ENCODE results near the gene PDE4C.

Gene PDE4C

GRCh38 chr19:18185538-18185937, 40.7 kb downstream of the PDE4C start:
- no peaks in the 10 kb centered on the region for H3K27me3 ChIP-seq (ENCODE audit: control insufficient read depth in 1 of 2, insufficient read depth in 1 of 2, low read length in 2 of 2)
- H3K9ac ChIP-seq (ENCODE audit: low read length), result no peak overlapping the region
- 53% methylated on average over 6 of the region's 6 CpGs for WGBS
- no peak overlapping the region for H4K8ac ChIP-seq (ENCODE audit: low read length)
- no peak overlapping the region for H3K4me3 ChIP-seq (ENCODE audit: insufficient read depth in 1 of 2, low read depth in 1 of 2, low read length in 2 of 2)
- H2BK120ac ChIP-seq (ENCODE audit: low read depth, low read length), result no peak overlapping the region
- no peaks in the 10 kb centered on the region for H3K79me1 ChIP-seq (replicated peaks; ENCODE audit: low read length, poor library complexity, severe bottlenecking)
- H2AK5ac ChIP-seq (ENCODE audit: low read length, severe bottlenecking), result no peak overlapping the region
- no peaks in the 10 kb centered on the region for H3K9me3 ChIP-seq (ENCODE audit: control insufficient read depth, low read length)
- no peak overlapping the region for H4K91ac ChIP-seq (ENCODE audit: low read length)
- no peak overlapping the region for H3K4me2 ChIP-seq (ENCODE audit: low read length, poor library complexity, severe bottlenecking)
- no peak overlapping the region for H3K14ac ChIP-seq (ENCODE audit: low read length in 2 of 2)
- H3K36me3 ChIP-seq (ENCODE audit: control insufficient read depth in 1 of 2, insufficient read depth in 2 of 2, low read depth in 1 of 2, low read length in 2 of 2), result no peaks in the 10 kb centered on the region
- no peak overlapping the region for H3K4ac ChIP-seq (ENCODE audit: low read depth in 1 of 2, low read length in 2 of 2)
- no peak overlapping the region for H3K23ac ChIP-seq (ENCODE audit: low read length in 2 of 2)
- DNase-seq, result no peak
- no peak overlapping the region for H2AFZ ChIP-seq (ENCODE audit: low read depth, low read length)
- H2BK15ac ChIP-seq (ENCODE audit: low read depth, poor library complexity, severe bottlenecking), result no peak overlapping the region
- H2BK5ac ChIP-seq (ENCODE audit: low read depth, low read length, poor library complexity, severe bottlenecking), result no peak overlapping the region
- H3K27ac ChIP-seq (ENCODE audit: low read length, poor library complexity, severe bottlenecking), result no peak overlapping the region
- no peak overlapping the region for H2BK12ac ChIP-seq (ENCODE audit: low read length in 2 of 2)
- no peaks in the 10 kb centered on the region for H3K4me1 ChIP-seq (ENCODE audit: control insufficient read depth, insufficient read depth, low read depth, low read length)
- H3K18ac ChIP-seq (ENCODE audit: low read depth in 1 of 2, low read length in 2 of 2), result no peak overlapping the region

- Histone ChIP-seq H2BK12ac (ENCODE audit: low read length in 2 of 2) (no peak overlapping the region), H3K14ac (ENCODE audit: low read length in 2 of 2) (no peak overlapping the region), H3K18ac (ENCODE audit: low read depth in 1 of 2, low read length in 2 of 2) (no peak overlapping the region), H3K36me3 (ENCODE audit: control insufficient read depth in 1 of 2, insufficient read depth in 2 of 2, low read depth in 1 of 2, low read length in 2 of 2) (peaks cover 0 to 4% of the 10 kb centered on the region in 2 experiments), H4K91ac (ENCODE audit: low read length) (no peak overlapping the region), H3K4me2 (ENCODE audit: low read length, poor library complexity, severe bottlenecking) (no peak overlapping the region), H3K79me1 (replicated peaks; ENCODE audit: low read length, poor library complexity, severe bottlenecking) (no peaks in the 10 kb centered on the region), H2BK120ac (ENCODE audit: low read depth, low read length) (no peak overlapping the region), H4K8ac (ENCODE audit: low read length) (no peak overlapping the region), H3K23ac (ENCODE audit: low read length in 2 of 2) (no peak overlapping the region), H3K4me1 (ENCODE audit: control insufficient read depth, insufficient read depth, low read depth, low read length) (no peaks in the 10 kb centered on the region), H2BK15ac (ENCODE audit: low read depth, poor library complexity, severe bottlenecking) (no peak overlapping the region), H2AK5ac (ENCODE audit: low read length, severe bottlenecking) (no peak overlapping the region), H2BK5ac (ENCODE audit: low read depth, low read length, poor library complexity, severe bottlenecking) (no peak overlapping the region), H3K27me3 (ENCODE audit: control insufficient read depth in 1 of 2, insufficient read depth in 1 of 2, low read length in 2 of 2) (no peaks in the 10 kb centered on the region), H2AFZ (ENCODE audit: low read depth, low read length) (no peak overlapping the region), H3K9ac (ENCODE audit: low read length) (no peak overlapping the region), H3K27ac (ENCODE audit: low read length, poor library complexity, severe bottlenecking) (no peak overlapping the region), H3K9me3 (ENCODE audit: control insufficient read depth, low read length) (no peaks in the 10 kb centered on the region), H3K4me3 (ENCODE audit: insufficient read depth in 1 of 2, low read depth in 1 of 2, low read length in 2 of 2) (no peak overlapping the region), H3K4ac (ENCODE audit: low read depth in 1 of 2, low read length in 2 of 2) (no peak overlapping the region)
- DNase-seq, result no peak
Observed at GRCh38 chr19:18183529-18183928, 42.7 kb downstream of the PDE4C start.

GRCh38 chr19:18179957-18180356, 46.3 kb downstream of the PDE4C start:
- H3K4me3 ChIP-seq (ENCODE audit: insufficient read depth in 1 of 2, low read depth in 1 of 2, low read length in 2 of 2), result no peak overlapping the region
- H2BK120ac ChIP-seq (ENCODE audit: low read depth, low read length), result no peak overlapping the region
- no peak overlapping the region for H2BK5ac ChIP-seq (ENCODE audit: low read depth, low read length, poor library complexity, severe bottlenecking)
- no peak overlapping the region for H2BK12ac ChIP-seq (ENCODE audit: low read length in 2 of 2)
- no peak overlapping the region for H2BK15ac ChIP-seq (ENCODE audit: low read depth, poor library complexity, severe bottlenecking)
- H3K9ac ChIP-seq (ENCODE audit: low read length), result no peak overlapping the region
- no peak overlapping the region for H3K4ac ChIP-seq (ENCODE audit: low read depth in 1 of 2, low read length in 2 of 2)
- H3K9me3 ChIP-seq (ENCODE audit: control insufficient read depth, low read length), result no peaks in the 10 kb centered on the region
- H3K79me1 ChIP-seq (replicated peaks; ENCODE audit: low read length, poor library complexity, severe bottlenecking), result no peaks in the 10 kb centered on the region
- H3K23ac ChIP-seq (ENCODE audit: low read length in 2 of 2), result no peak overlapping the region
- no peak for DNase-seq
- peaks cover 0 to 6% of the 10 kb centered on the region in 2 experiments for H3K27me3 ChIP-seq (ENCODE audit: control insufficient read depth in 1 of 2, insufficient read depth in 1 of 2, low read length in 2 of 2)
- H3K14ac ChIP-seq (ENCODE audit: low read length in 2 of 2), result no peak overlapping the region
- no peak overlapping the region for H3K4me2 ChIP-seq (ENCODE audit: low read length, poor library complexity, severe bottlenecking)
- 87% methylated on average over 2 of the region's 5 CpGs for WGBS
- no peak overlapping the region for H3K18ac ChIP-seq (ENCODE audit: low read depth in 1 of 2, low read length in 2 of 2)
- H2AK5ac ChIP-seq (ENCODE audit: low read length, severe bottlenecking), result no peak overlapping the region
- H4K91ac ChIP-seq (ENCODE audit: low read length), result no peak overlapping the region
- peaks cover 0 to 21% of the 10 kb centered on the region in 2 experiments for H3K36me3 ChIP-seq (ENCODE audit: control insufficient read depth in 1 of 2, insufficient read depth in 2 of 2, low read depth in 1 of 2, low read length in 2 of 2)
- no peak overlapping the region for H3K27ac ChIP-seq (ENCODE audit: low read length, poor library complexity, severe bottlenecking)
- no peak overlapping the region for H4K8ac ChIP-seq (ENCODE audit: low read length)
- peaks cover 3% of the 10 kb centered on the region for H3K4me1 ChIP-seq (ENCODE audit: control insufficient read depth, insufficient read depth, low read depth, low read length)
- no peak overlapping the region for H2AFZ ChIP-seq (ENCODE audit: low read depth, low read length)

- Histone ChIP-seq H4K91ac (ENCODE audit: low read length) (no peak overlapping the region), H4K8ac (ENCODE audit: low read length) (no peak overlapping the region), H3K9ac (ENCODE audit: low read length) (no peak overlapping the region), H3K27ac (ENCODE audit: low read length, poor library complexity, severe bottlenecking) (no peak overlapping the region), H3K36me3 (ENCODE audit: control insufficient read depth in 1 of 2, insufficient read depth in 2 of 2, low read depth in 1 of 2, low read length in 2 of 2) (peaks cover 6 to 21% of the 10 kb centered on the region in 2 experiments), H3K27me3 (ENCODE audit: control insufficient read depth in 1 of 2, insufficient read depth in 1 of 2, low read length in 2 of 2) (peaks cover 0 to 7% of the 10 kb centered on the region in 2 experiments), H3K18ac (ENCODE audit: low read depth in 1 of 2, low read length in 2 of 2) (no peak overlapping the region), H3K79me1 (replicated peaks; ENCODE audit: low read length, poor library complexity, severe bottlenecking) (no peaks in the 10 kb centered on the region), H2AK5ac (ENCODE audit: low read length, severe bottlenecking) (no peak overlapping the region), H3K23ac (ENCODE audit: low read length in 2 of 2) (no peak overlapping the region), H3K4ac (ENCODE audit: low read depth in 1 of 2, low read length in 2 of 2) (no peak overlapping the region), H2BK120ac (ENCODE audit: low read depth, low read length) (no peak overlapping the region), H3K4me1 (ENCODE audit: control insufficient read depth, insufficient read depth, low read depth, low read length) (peaks cover 16% of the 10 kb centered on the region), H3K4me3 (ENCODE audit: insufficient read depth in 1 of 2, low read depth in 1 of 2, low read length in 2 of 2) (no peak overlapping the region), H3K14ac (ENCODE audit: low read length in 2 of 2) (no peak overlapping the region), H2BK15ac (ENCODE audit: low read depth, poor library complexity, severe bottlenecking) (no peak overlapping the region), H3K4me2 (ENCODE audit: low read length, poor library complexity, severe bottlenecking) (no peak overlapping the region), H2BK5ac (ENCODE audit: low read depth, low read length, poor library complexity, severe bottlenecking) (no peak overlapping the region), H2BK12ac (ENCODE audit: low read length in 2 of 2) (no peak overlapping the region), H2AFZ (ENCODE audit: low read depth, low read length) (no peak overlapping the region), H3K9me3 (ENCODE audit: control insufficient read depth, low read length) (no peaks in the 10 kb centered on the region)
- WGBS, result 94% methylated on average over 18 of the region's 19 CpGs
- no peak for DNase-seq
Observed at GRCh38 chr19:18176367-18177310, 49.6 kb downstream of the PDE4C start.

Data from mesenchymal stem cell (in vitro differentiated cells and primary cell).